OCI-LY7 (cell line): ENCODE data around the gene C1GALT1.
"Not testable (repeated sequence)": the region's sequence is repeated elsewhere in the genome, so short reads cannot be mapped to it uniquely, and the experiment has no call there.

Experiments used
- EZH2phosphoT487 ChIP-seq: fragments of 200-600 bp; sonication (generic); IDR thresholded peaks from 2 replicates; pipeline ENCODE4 v1.6.1; 2018; ENCODE audit warnings: low read depth, borderline replicate concordance, mild to moderate bottlenecking, mixed run types, antibody characterized with exemption, low read length, moderate library complexity, mixed read lengths
- TF ChIP-seq, protein P1 (sequence below): fragments of 200-600 bp; sonication (generic); conservative IDR thresholded peaks from 2 replicates; pipeline ENCODE4 v1.5.1; 2014; ENCODE audit warnings: mild to moderate bottlenecking, antibody characterized with exemption, low read length, moderate library complexity, mixed read lengths

DNA sequence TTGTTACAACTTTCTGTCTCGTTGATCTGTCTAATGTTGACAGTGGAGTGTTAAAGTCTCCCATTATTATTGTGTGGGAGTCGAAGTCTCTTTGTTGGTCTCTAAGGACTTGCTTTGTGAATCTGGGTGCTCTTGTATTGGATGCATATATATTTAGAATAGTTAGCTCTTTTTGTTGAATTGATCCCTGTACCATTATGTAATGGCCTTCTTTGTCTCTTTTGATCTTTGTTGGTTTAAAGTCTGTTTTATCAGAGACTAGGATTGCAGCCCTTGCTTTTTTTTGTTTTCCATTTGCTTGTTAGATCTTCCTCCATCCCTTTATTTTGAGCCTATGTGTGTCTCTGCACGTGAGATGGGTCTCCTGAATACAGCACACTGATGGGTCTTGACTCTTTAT, 17.2 kb downstream of the C1GALT1 start:
- TF ChIP-seq, protein P1, sequence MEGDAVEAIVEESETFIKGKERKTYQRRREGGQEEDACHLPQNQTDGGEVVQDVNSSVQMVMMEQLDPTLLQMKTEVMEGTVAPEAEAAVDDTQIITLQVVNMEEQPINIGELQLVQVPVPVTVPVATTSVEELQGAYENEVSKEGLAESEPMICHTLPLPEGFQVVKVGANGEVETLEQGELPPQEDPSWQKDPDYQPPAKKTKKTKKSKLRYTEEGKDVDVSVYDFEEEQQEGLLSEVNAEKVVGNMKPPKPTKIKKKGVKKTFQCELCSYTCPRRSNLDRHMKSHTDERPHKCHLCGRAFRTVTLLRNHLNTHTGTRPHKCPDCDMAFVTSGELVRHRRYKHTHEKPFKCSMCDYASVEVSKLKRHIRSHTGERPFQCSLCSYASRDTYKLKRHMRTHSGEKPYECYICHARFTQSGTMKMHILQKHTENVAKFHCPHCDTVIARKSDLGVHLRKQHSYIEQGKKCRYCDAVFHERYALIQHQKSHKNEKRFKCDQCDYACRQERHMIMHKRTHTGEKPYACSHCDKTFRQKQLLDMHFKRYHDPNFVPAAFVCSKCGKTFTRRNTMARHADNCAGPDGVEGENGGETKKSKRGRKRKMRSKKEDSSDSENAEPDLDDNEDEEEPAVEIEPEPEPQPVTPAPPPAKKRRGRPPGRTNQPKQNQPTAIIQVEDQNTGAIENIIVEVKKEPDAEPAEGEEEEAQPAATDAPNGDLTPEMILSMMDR, result not testable (repeated sequence)
- not testable (repeated sequence) for TF ChIP-seq EZH2phosphoT487
